Thyroid gland (tissue), 4 donors: Measurements from ENCODE around the gene KLK11. TPM values are rescaled to one million over a fixed set of nuclear protein-coding genes. Genes with fewer than 3 reads are reported as not detected.

Experiments
- DNase-seq, 2 donors: peaks; one replicate each; pipeline ENCODE4 v3.0.0-alpha.2; 2019
- H3K27ac ChIP-seq, 3 donors: fragments of 200-600 bp; sonication (generic); 1 replicate in 2 of 3; 2 replicates in 1 of 3; pipeline ENCODE4 v1.5.1; 2016 to 2019; ENCODE audit warnings: mild to moderate bottlenecking in 1 of 3, moderate library complexity in 1 of 3
- H3K27me3 ChIP-seq: fragments of 200-600 bp; sonication (generic); one replicate; pipeline ENCODE4 v1.5.1; 2019
- H3K36me3 ChIP-seq, 2 donors: fragments of 200-600 bp; sonication (generic); one replicate each; pipeline ENCODE4 v1.5.1; 2016 to 2019
- H3K4me1 ChIP-seq, 2 donors: fragments of 200-600 bp; sonication (generic); one replicate each; pipeline ENCODE4 v1.5.1; 2017 to 2019
- H3K4me3 ChIP-seq, 3 donors: fragments of 200-600 bp; sonication (generic); replicated peaks in 1 of 3; 1 replicate in 2 of 3; 2 replicates in 1 of 3; pipeline ENCODE4 v1.5.1; 2016; ENCODE audit warnings: mild to moderate bottlenecking in 1 of 3
- H3K9me3 ChIP-seq: fragments of 200-600 bp; sonication (generic); one replicate; pipeline ENCODE4 v1.5.1; 2017
- POLR2A ChIP-seq, 2 donors: fragments of 450-650 bp; IDR thresholded peaks; one replicate each; pipeline ENCODE4 v1.6.1; 2017; ENCODE audit warnings: antibody characterized with exemption in 2 of 2, mild to moderate bottlenecking in 2 of 2, moderate library complexity in 1 of 2
- WGBS, 2 donors: methylation state at CpG; one replicate each; pipeline ENCODE4 v1.1.5; 2017; 5-methylcytosine and 5-hydroxymethylcytosine counted together
- intact Hi-C: fragments of 100-400 bp; cut with DNase I; formaldehyde crosslinking; loops from one replicate; pipeline ENCODE4 v1.15.1; 2023
- total RNA-seq, 4 donors: library from RNA; depleted of rRNA; stranded (reverse); fragments of >200 nt; gene quantifications; one replicate each; pipeline ENCODE4 v1.2.3, GENCODE V29; 2016
- TF ChIP-seq, protein P1 (sequence below), 6 experiments: fragments of 200-600 bp in 3 of 6; fragments of 450-650 bp in 3 of 6; sonication (generic) in 3 of 6; IDR thresholded peaks; one replicate each; pipeline ENCODE4 v1.5.1; 2016 to 2019; ENCODE audit warnings: antibody characterized with exemption in 6 of 6, mild to moderate bottlenecking in 2 of 6, inconsistent platforms in 1 of 6, moderate library complexity in 1 of 6

The KLK11 gene
- total RNA-seq, 4 donors from 2014 or later = 0.40 to 0.93 TPM; not detected in 2

DNA sequence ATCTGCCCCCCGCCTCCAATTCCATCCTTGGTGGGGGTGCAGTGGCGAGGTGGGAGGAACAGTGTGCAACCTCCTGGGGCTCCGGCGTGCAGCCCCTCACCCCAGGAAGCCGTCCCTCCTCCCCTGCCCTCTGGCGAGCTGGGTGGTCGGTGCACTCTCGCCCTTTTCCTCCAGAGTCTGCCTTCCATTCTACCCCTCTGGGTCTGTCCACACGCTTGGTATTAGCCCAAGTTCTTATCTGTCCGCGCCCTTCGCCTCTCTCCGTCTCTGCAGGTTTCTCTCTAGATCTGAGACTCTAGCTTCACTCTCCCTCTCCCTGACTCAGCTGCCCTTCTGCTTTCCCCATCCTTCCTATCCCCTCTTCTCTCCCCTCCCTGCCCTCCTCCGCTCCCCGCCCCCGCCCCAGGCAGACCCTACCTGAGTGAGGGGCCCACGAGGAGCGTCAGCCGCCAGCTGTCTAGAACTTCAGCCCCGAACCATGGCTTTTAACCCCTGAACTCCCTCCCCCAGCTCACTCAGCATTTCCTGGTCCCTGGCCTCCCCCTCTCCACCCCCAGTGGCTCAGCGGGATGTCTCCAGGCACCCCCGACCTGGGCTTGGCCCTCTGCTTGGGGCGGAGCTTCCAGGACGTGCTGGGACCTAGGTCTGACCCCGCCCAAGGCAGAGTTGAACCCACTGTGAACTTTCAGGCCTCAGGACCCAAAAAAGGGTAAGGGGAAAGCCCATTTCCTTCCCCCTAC is 39.0 kb upstream of the KLK11 start:
- Histone ChIP-seq H3K9me3 (no peaks in the 10 kb centered on the region), H3K4me3 (no peak overlapping the region), H3K4me1 (peaks cover 4 to 7% of the 10 kb centered on the region in 2 donors), H3K27ac (no peak overlapping the region), H3K36me3 (no peaks in the 10 kb centered on the region), H3K27me3 (no peaks in the 10 kb centered on the region)
- intact Hi-C loops = no loop called here
- DNase-seq = no peak
- 17 to 22% methylated on average over 22 to 23 of the region's 25 CpGs for WGBS, 2 donors
- TF ChIP-seq POLR2A (IDR thresholded peaks at IDR 0.05) = no peak
- TF ChIP-seq, protein P1, sequence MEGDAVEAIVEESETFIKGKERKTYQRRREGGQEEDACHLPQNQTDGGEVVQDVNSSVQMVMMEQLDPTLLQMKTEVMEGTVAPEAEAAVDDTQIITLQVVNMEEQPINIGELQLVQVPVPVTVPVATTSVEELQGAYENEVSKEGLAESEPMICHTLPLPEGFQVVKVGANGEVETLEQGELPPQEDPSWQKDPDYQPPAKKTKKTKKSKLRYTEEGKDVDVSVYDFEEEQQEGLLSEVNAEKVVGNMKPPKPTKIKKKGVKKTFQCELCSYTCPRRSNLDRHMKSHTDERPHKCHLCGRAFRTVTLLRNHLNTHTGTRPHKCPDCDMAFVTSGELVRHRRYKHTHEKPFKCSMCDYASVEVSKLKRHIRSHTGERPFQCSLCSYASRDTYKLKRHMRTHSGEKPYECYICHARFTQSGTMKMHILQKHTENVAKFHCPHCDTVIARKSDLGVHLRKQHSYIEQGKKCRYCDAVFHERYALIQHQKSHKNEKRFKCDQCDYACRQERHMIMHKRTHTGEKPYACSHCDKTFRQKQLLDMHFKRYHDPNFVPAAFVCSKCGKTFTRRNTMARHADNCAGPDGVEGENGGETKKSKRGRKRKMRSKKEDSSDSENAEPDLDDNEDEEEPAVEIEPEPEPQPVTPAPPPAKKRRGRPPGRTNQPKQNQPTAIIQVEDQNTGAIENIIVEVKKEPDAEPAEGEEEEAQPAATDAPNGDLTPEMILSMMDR (IDR thresholded peaks at IDR 0.05) = no peak

DNA sequence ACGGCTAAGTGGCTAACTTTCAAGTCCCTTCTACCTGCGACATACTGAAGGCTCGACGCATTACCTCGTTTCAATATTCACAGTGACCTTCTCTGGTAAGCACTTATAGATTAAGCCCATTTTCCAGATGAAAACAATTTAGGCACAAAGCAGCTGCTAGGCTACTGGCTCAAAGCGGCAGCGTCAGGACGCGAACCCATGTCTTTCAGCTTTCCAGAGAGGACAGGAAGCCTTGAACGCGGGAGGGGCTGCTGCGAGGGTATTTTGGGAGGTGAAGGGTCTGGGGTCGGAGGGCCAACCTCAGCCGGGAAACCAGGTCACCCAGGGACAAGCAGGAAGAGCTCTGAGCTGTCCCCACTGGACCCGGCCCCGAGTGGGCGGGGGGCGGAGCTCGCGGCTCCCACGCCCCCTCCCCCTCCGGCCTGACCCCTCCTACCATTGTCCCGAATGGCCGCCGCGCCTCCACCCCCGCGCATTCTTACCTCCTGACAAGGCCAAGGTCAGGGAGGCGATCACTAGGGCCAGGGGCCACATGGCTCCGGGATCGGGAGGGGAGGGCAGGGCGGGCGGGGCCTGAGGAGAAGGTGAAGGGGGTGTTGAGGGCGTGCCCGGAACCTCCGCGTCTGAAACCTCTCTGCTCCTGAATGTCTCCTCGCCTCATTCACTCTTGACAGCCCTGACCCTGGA is 38.3 kb upstream of the KLK11 start, which contains the start of gene KLK13:
Gene KLK13 (minus strand): TSS at position 559 of the 687 bp plus-strand sequence. CDS start 25 bp downstream, at position 534.
- DNase-seq = peak; percentile 2 to 24
- no peak within 1 kb of the TSS for H3K4me3 ChIP-seq

DNA sequence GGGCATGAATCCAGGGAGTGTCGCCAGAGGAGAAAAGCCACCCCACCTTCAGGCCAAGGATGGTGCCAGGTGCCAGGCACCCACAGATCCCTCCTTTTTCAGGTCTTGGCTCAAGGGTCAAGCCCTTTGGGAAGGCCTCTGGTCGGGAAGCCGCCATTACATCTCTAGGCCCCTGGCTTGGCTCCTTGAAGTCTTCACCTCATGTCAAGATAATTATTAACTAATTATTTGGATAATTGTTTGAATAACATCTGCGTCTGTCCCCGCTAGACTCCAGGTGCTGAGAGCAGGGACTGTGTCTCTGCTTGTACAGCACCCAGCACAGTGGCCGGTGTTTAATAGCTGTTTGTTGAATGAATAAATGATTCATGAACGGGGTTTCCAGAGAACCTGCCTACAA is 37.2 kb upstream of the KLK11 start:
- Histone ChIP-seq H3K4me1 (peaks cover 4 to 7% of the 10 kb centered on the region in 2 donors), H3K4me3 (no peak overlapping the region), H3K27me3 (no peaks in the 10 kb centered on the region), H3K36me3 (no peaks in the 10 kb centered on the region), H3K9me3 (no peaks in the 10 kb centered on the region), H3K27ac (no peak overlapping the region)
- no peak for TF ChIP-seq POLR2A (IDR thresholded peaks at IDR 0.05)
- TF ChIP-seq, protein P1 (IDR thresholded peaks at IDR 0.05) = no peak
- 85 to 90% methylated on average over 7 of the region's 7 CpGs for WGBS, 2 donors
- intact Hi-C loops = no loop called here
- DNase-seq = no peak

More for the DNA sequence above, 38.3 kb upstream of the KLK11 start, which contains the start of gene KLK13:
- H3K4me1 ChIP-seq = peaks cover 4 to 7% of the 10 kb centered on the region in 2 donors
- no peaks in the 10 kb centered on the region for H3K27me3 ChIP-seq
- H3K9me3 ChIP-seq = no peaks in the 10 kb centered on the region
- H3K36me3 ChIP-seq = no peaks in the 10 kb centered on the region
- H3K27ac ChIP-seq = no peak within 1 kb of the TSS
- intact Hi-C loops = no loop called here
- TF ChIP-seq, protein P1 (IDR thresholded peaks at IDR 0.05) = no peak
- no peak for TF ChIP-seq POLR2A (IDR thresholded peaks at IDR 0.05)
- WGBS, 2 donors = 22 to 32% methylated on average over 17 to 24 of the region's 38 CpGs

DNA sequence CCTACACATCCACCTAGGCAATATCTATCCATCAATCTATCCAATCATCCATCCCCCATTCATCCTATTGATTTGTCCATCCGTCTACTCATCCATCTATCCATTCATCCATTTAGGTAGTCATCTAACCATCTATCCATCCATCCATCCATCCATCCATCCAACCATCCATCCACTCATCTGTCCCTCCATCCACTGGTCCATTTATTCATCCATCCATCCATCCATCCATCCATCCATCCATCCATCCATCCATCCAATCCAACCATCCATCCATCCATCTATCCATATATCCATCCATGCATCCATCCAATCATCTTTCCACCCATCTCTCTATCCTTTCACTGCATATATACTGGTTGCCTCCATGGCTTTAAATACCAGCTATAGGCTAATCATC is 34.6 kb upstream of the KLK11 start:
- intact Hi-C loops = no loop called here
- H3K4me3 ChIP-seq = no peak overlapping the region
- H3K27me3 ChIP-seq = no peaks in the 10 kb centered on the region
- 0 to 90% methylated on average over 1 of the region's 1 CpG for WGBS, 2 donors
- H3K36me3 ChIP-seq = no peaks in the 10 kb centered on the region
- H3K9me3 ChIP-seq = no peaks in the 10 kb centered on the region
- no peak for DNase-seq
- H3K4me1 ChIP-seq = peaks cover 4 to 7% of the 10 kb centered on the region in 2 donors
- H3K27ac ChIP-seq = no peak overlapping the region
- no peak for TF ChIP-seq POLR2A (IDR thresholded peaks at IDR 0.05)
- TF ChIP-seq, protein P1 (IDR thresholded peaks at IDR 0.05) = no peak

DNA sequence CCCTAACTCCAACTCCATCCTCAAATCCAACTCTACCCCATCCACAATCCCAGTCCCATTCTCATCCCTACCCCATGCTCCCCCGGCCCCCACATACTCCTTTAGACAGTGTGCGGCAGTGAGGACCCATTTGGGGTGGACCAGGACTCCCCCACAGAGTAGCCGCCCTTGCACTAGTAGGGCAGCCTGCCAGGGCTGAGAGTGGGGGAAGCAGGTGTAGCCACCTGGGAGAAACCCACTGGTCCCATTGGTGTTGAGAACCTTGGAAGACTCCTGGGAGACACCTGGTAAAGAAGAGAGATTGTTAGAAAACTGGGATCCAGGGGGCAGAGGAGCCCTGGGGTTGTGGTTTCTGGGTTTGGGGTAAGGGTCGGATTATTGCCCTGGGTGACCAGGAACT is 33.9 kb upstream of the KLK11 start:
- TF ChIP-seq, protein P1 (IDR thresholded peaks at IDR 0.05) = no peak
- no peak for TF ChIP-seq POLR2A (IDR thresholded peaks at IDR 0.05)
- H3K9me3 ChIP-seq = no peaks in the 10 kb centered on the region
- intact Hi-C loops = no loop called here
- no peak for DNase-seq
- H3K36me3 ChIP-seq = no peaks in the 10 kb centered on the region
- no peaks in the 10 kb centered on the region for H3K27me3 ChIP-seq
- H3K4me3 ChIP-seq = no peak overlapping the region
- 63 to 90% methylated on average over 4 of the region's 4 CpGs for WGBS, 2 donors
- H3K4me1 ChIP-seq = peaks cover 4 to 7% of the 10 kb centered on the region in 2 donors
- no peak overlapping the region for H3K27ac ChIP-seq
